NB4 (cell line): ENCODE measurements around the gene ATP9B.

Experiments
- MYC ChIP-seq: IDR thresholded peaks from 2 replicates; pipeline ENCODE4 v1.6.1; 2011; ENCODE audit warnings: low read depth, low read length
- POLR2A ChIP-seq: IDR thresholded peaks from 2 replicates; pipeline ENCODE4 v1.6.1; 2011; ENCODE audit warnings: mild to moderate bottlenecking; ENCODE audit not compliant: insufficient read length; ENCODE audit errors: extremely low read depth
- TF ChIP-seq, protein P1 (sequence below): IDR thresholded peaks from one replicate; pipeline ENCODE4 v1.5.1; 2012; ENCODE audit warnings: low read depth, low read length

DNA sequence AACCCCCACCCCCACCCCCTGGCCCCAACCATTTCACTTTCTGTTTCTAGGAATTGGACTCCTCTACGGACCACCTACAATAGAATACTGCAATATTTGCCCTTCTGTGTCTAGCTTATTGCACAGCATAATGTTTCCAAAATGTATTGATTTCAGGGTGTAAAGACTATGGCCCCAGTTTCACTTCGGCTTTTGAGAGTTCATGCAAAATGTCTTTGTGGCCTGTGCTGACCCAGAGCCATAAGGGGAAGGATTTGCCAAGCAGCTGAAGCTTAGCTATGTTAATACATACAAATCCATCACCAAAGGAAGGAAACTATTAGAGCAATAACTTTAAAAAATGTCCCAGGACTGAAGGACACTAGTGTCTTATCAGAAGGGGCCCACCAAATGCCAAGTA is 11.2 kb upstream of the ATP9B start:
- TF ChIP-seq POLR2A, result no peak
- TF ChIP-seq MYC, result no peak
- TF ChIP-seq, protein P1, sequence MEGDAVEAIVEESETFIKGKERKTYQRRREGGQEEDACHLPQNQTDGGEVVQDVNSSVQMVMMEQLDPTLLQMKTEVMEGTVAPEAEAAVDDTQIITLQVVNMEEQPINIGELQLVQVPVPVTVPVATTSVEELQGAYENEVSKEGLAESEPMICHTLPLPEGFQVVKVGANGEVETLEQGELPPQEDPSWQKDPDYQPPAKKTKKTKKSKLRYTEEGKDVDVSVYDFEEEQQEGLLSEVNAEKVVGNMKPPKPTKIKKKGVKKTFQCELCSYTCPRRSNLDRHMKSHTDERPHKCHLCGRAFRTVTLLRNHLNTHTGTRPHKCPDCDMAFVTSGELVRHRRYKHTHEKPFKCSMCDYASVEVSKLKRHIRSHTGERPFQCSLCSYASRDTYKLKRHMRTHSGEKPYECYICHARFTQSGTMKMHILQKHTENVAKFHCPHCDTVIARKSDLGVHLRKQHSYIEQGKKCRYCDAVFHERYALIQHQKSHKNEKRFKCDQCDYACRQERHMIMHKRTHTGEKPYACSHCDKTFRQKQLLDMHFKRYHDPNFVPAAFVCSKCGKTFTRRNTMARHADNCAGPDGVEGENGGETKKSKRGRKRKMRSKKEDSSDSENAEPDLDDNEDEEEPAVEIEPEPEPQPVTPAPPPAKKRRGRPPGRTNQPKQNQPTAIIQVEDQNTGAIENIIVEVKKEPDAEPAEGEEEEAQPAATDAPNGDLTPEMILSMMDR, result no peak
